GM23248 (cell line): Measurements from ENCODE around the gene TOR1B.

Experiments used
- EZH2 ChIP-seq: fragments of 200-600 bp; sonication (generic); IDR thresholded peaks from 2 replicates; pipeline ENCODE4 v1.6.1; 2018; ENCODE audit warnings: antibody characterized with exemption, mild to moderate bottlenecking; ENCODE audit not compliant: insufficient read depth, poor library complexity, severe bottlenecking
- EZH2phosphoT487 ChIP-seq: fragments of 200-600 bp; sonication (generic); IDR thresholded peaks from 2 replicates; pipeline ENCODE4 v1.6.1; 2018; ENCODE audit warnings: antibody characterized with exemption, moderate library complexity, mild to moderate bottlenecking, low read depth; ENCODE audit not compliant: insufficient read depth

DNA sequence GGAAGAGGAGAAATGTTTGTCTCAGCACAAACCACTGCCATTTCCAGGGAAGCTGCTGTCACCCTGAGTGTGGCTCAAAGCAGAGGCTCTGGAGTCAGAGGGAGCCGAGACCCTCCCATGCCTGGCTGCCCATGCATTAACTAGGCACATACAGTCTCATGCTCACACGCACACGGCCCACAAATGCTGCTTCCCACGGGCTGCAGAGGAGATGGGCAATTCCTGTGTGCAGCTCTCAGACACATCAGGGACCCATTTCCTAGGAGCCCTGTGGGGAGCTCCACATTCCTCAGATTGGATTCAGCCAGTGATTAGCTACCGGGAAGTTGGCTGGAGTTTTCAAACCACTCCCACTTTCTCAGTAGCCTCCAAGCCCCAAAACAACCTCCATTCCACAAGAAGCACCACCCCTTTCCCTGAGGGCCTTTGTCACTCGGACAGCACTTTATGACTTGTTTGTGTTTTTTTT is 41.0 kb upstream of the TOR1B start:
- TF ChIP-seq EZH2 (no peak), EZH2phosphoT487 (no peak)
